Measurements from ENCODE around the gene ABHD8. TPM values are rescaled to one million over a fixed set of nuclear protein-coding genes. Genes with fewer than 3 reads are reported as not detected.

ABHD8 gene
- total RNA-seq, 1 experiment from 2014 or later, result 5.2 TPM

DNA sequence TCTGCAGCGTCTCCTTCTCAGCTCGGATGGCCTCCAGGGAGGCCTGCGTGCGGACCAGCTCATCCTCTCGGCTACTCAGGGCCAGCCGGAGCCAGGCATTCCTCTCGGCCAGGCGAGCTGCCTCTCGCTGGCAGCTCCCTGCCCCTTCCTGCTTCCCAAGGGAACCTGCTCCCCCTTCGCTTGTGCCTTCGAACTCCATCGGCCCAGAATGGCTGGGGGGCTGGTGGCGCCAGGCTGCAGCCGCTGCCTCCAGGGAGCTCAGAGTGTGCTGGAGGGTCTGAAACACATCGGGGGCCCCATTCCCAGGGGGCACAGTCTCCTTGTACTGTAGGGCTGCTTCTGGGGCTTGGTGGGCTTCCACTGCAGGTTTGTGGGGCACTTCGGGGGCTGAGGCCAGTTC, 40.7 kb downstream of the ABHD8 start:
- Histone ChIP-seq H3K4me2 (ENCODE audit: low read length) (no peak overlapping the region), H2AFZ (ENCODE audit: low read depth, low read length, poor library complexity, severe bottlenecking) (no peak overlapping the region)
- POLR2A ChIA-PET, result no interaction called here

More for the DNA sequence above, 40.7 kb downstream of the ABHD8 start:
- H3K9ac ChIP-seq (ENCODE audit: low read length), result no peak overlapping the region
- no peak overlapping the region for H3K4me3 ChIP-seq (replicated peaks in 1 of 2; ENCODE audit: low read depth in 1 of 2, low read length in 2 of 2)
- H3K79me2 ChIP-seq (ENCODE audit: insufficient read depth, low read length), result peaks cover 1% of the 10 kb centered on the region
- H4K20me1 ChIP-seq (ENCODE audit: insufficient read depth), result no peaks in the 10 kb centered on the region
- H3K27ac ChIP-seq (ENCODE audit: low read depth, low read length), result no peak overlapping the region
- no peaks in the 10 kb centered on the region for H3K9me3 ChIP-seq (ENCODE audit: control insufficient read depth in 1 of 2, insufficient read depth in 1 of 2, low read depth in 1 of 2, low read length in 2 of 2)
- peaks cover 0 to 8% of the 10 kb centered on the region in 2 experiments; a peak in 3 of 4 replicates for H3K4me1 ChIP-seq (ENCODE audit: control insufficient read depth in 1 of 2, insufficient read depth in 2 of 2, low read length in 2 of 2)
- BruUV-seq (replicated peaks), result no TSS peak
- DNase-seq (ENCODE audit: low read depth, low spot score), result no peak
- ChIA-PET RAD21 (ENCODE audit: low non-redundant PET in 1 of 2, low total read pairs in 2 of 2, uncharacterized antibody in 2 of 2, unreplicated experiment in 2 of 2) (no interaction called here), CTCF (no interaction called here)
- intact Hi-C loops (cut with micrococcal nuclease), result no loop called here
- ATAC-seq, result no peak
- H3K27me3 ChIP-seq (ENCODE audit: insufficient read depth, low read length), result no peaks in the 10 kb centered on the region
- H3K9me2 ChIP-seq (ENCODE audit: insufficient read depth), result no peaks in the 10 kb centered on the region
- TF ChIP-seq ZFX (IDR thresholded peaks at IDR 0.05) (no peak), CTCF (IDR thresholded peaks at IDR 0.05 in 2 of 3, conservative IDR thresholded peaks at IDR 0.05 in 1 of 3; ENCODE audit: borderline replicate concordance in 1 of 3, insufficient read depth in 1 of 3, low read depth in 2 of 3, low read length in 2 of 3) (no peak), EZH2phosphoT487 (IDR thresholded peaks at IDR 0.05; ENCODE audit: borderline replicate concordance) (no peak), ZBTB33 (IDR thresholded peaks at IDR 0.05; ENCODE audit: extremely low read depth, insufficient replicate concordance, low read length) (no peak), CEBPB (IDR thresholded peaks at IDR 0.05; ENCODE audit: low read depth) (no peak), POLR2AphosphoS5 (IDR thresholded peaks at IDR 0.05; ENCODE audit: low read depth, low read length) (no peak), ELF1 (IDR thresholded peaks at IDR 0.05; ENCODE audit: borderline replicate concordance, low read depth) (no peak), RAD21 (IDR thresholded peaks at IDR 0.05; ENCODE audit: low read depth) (no peak), SP1 (IDR thresholded peaks at IDR 0.05; ENCODE audit: low read depth) (no peak), SIN3A (IDR thresholded peaks at IDR 0.05; ENCODE audit: low read depth) (no peak), ATF3 (IDR thresholded peaks at IDR 0.05) (no peak), FOSL1 (IDR thresholded peaks at IDR 0.05; ENCODE audit: low read depth) (no peak), YY1 (IDR thresholded peaks at IDR 0.05; ENCODE audit: extremely low read depth, insufficient replicate concordance, low read depth, low read length) (no peak), SRF (IDR thresholded peaks at IDR 0.05; ENCODE audit: low read depth) (no peak), TCF7L2 (IDR thresholded peaks at IDR 0.05; ENCODE audit: borderline replicate concordance, extremely low read depth, insufficient read depth, insufficient read length) (no peak), MAX (IDR thresholded peaks at IDR 0.05) (no peak), ZNF274 (IDR thresholded peaks at IDR 0.05; ENCODE audit: low read depth, low read length) (no peak), JUND (IDR thresholded peaks at IDR 0.05) (no peak)
- no peaks in the 10 kb centered on the region for H3K36me3 ChIP-seq (ENCODE audit: control insufficient read depth in 1 of 2, insufficient read depth in 2 of 2, low read length in 2 of 2)

Measured in HCT116 (cell line).